Neural progenitor cell (in vitro differentiated cells): ENCODE results near the gene CREBBP. TPM values are rescaled to one million over a fixed set of nuclear protein-coding genes. Genes with fewer than 3 reads are reported as not detected.

ENCODE experiments used
- DNase-seq: peaks from one replicate; pipeline ENCODE4 v3.0.0-alpha.2; 2016; ENCODE audit warnings: low spot score
- H2AFZ ChIP-seq: fragments of 200-600 bp; sonication (generic); replicated peaks from 2 replicates; pipeline ENCODE4 v1.6.1; 2016; ENCODE audit warnings: antibody characterized with exemption
- H3F3A ChIP-seq: fragments of 200-600 bp; sonication (generic); 2 replicates; pipeline ENCODE4 v1.6.1; 2016; ENCODE audit warnings: antibody characterized with exemption, low read depth
- H3K27ac ChIP-seq: fragments of 200-600 bp; sonication (generic); 2 replicates; pipeline ENCODE4 v1.5.1; 2016; ENCODE audit warnings: mild to moderate bottlenecking
- H3K27me3 ChIP-seq: fragments of 200-600 bp; sonication (generic); 2 replicates; pipeline ENCODE4 v1.6.1; 2016; ENCODE audit warnings: mild to moderate bottlenecking, moderate library complexity
- H3K36me3 ChIP-seq: fragments of 200-600 bp; sonication (generic); 2 replicates; pipeline ENCODE4 v1.5.1; 2016
- H3K4me1 ChIP-seq: fragments of 200-600 bp; sonication (generic); 2 replicates; pipeline ENCODE4 v1.6.1; 2016; ENCODE audit warnings: mixed run types
- H3K4me2 ChIP-seq: fragments of 200-600 bp; sonication (generic); 2 replicates; pipeline ENCODE4 v1.6.1; 2016
- H3K4me3 ChIP-seq: fragments of 200-600 bp; sonication (generic); 2 replicates; pipeline ENCODE4 v1.5.1; 2016
- H3K79me2 ChIP-seq: fragments of 200-600 bp; sonication (generic); 2 replicates; pipeline ENCODE4 v1.6.1; 2016; ENCODE audit warnings: low read depth
- H3K9ac ChIP-seq: fragments of 200-600 bp; sonication (generic); 2 replicates; pipeline ENCODE4 v1.6.1; 2016
- H3K9me3 ChIP-seq: fragments of 200-600 bp; sonication (generic); 2 replicates; pipeline ENCODE4 v1.5.1; 2016; ENCODE audit warnings: low read depth
- H4K20me1 ChIP-seq: fragments of 200-600 bp; sonication (generic); 2 replicates; pipeline ENCODE4 v1.6.1; 2016; ENCODE audit warnings: low read depth
- H3K27ac Mint-ChIP-seq: 3 replicates; pipeline ENCODE4 v1.8.0; 2021; ENCODE audit warnings: mixed read lengths
- H3K27me3 Mint-ChIP-seq: 2 replicates; pipeline ENCODE4 v1.8.0; 2022; ENCODE audit warnings: low read depth, mild to moderate bottlenecking, inconsistent platforms, moderate library complexity, mixed read lengths; ENCODE audit not compliant: insufficient read depth
- H3K36me3 Mint-ChIP-seq: 3 replicates; pipeline ENCODE4 v1.8.0; 2021; ENCODE audit warnings: mixed read lengths
- H3K4me1 Mint-ChIP-seq: 3 replicates; pipeline ENCODE4 v1.8.0; 2021; ENCODE audit warnings: mixed read lengths
- H3K4me3 Mint-ChIP-seq: 3 replicates; pipeline ENCODE4 v1.8.0; 2021; ENCODE audit warnings: mild to moderate bottlenecking, moderate library complexity, mixed read lengths
- H3K9me3 Mint-ChIP-seq: 3 replicates; pipeline ENCODE4 v1.8.0; 2020; ENCODE audit warnings: mixed read lengths
- EZH2 ChIP-seq: fragments of 200-600 bp; sonication (generic); IDR thresholded peaks from 2 replicates; pipeline ENCODE4 v1.6.1; 2017; ENCODE audit warnings: antibody characterized with exemption, mild to moderate bottlenecking, moderate library complexity
- EZH2phosphoT487 ChIP-seq: fragments of 200-600 bp; sonication (generic); IDR thresholded peaks from 2 replicates; pipeline ENCODE4 v1.6.1; 2017; ENCODE audit warnings: antibody characterized with exemption
- total RNA-seq: library from RNA; depleted of rRNA; stranded (reverse); fragments of >200 nt; gene quantifications from 2 replicates; pipeline ENCODE4 v1.2.3, GENCODE V29; 2015; ENCODE audit warnings: low replicate concordance
- TF ChIP-seq, protein P1 (sequence below): fragments of 200-600 bp; sonication (generic); IDR thresholded peaks from 2 replicates; pipeline ENCODE4 v1.5.1; 2017; ENCODE audit warnings: antibody characterized with exemption, mild to moderate bottlenecking

The CREBBP gene
- total RNA-seq, 1 donor from 2014 or later = 60.6 TPM

- H3K4me1 Mint-ChIP-seq = peaks cover 9% of the 10 kb centered on the region
- no peaks in the 10 kb centered on the region for H3K4me1 ChIP-seq
- no peak overlapping the region for H3K4me2 ChIP-seq
- H3K27ac ChIP-seq = no peak overlapping the region
- no peak overlapping the region for H3K9ac ChIP-seq
- H2AFZ ChIP-seq = no peak overlapping the region
- H3K4me3 ChIP-seq = no peak overlapping the region
- H3K9me3 ChIP-seq = no peaks in the 10 kb centered on the region
- no peaks in the 10 kb centered on the region for H3K36me3 Mint-ChIP-seq
- no peak for DNase-seq
- TF ChIP-seq EZH2phosphoT487 = no peak
- H3K36me3 ChIP-seq = no peaks in the 10 kb centered on the region
- no peaks in the 10 kb centered on the region for H3F3A ChIP-seq
- H3K27me3 Mint-ChIP-seq = no peaks in the 10 kb centered on the region
- no peaks in the 10 kb centered on the region for H3K27me3 ChIP-seq
- peaks cover 63% of the 10 kb centered on the region for H3K79me2 ChIP-seq
- H3K4me3 Mint-ChIP-seq = no peak overlapping the region
- peak overlapping the region; percentile 93 for H3K27ac Mint-ChIP-seq
- H4K20me1 ChIP-seq = peaks cover 16% of the 10 kb centered on the region
- H3K9me3 Mint-ChIP-seq = no peaks in the 10 kb centered on the region
Observed at GRCh38 chr16:3696425-3697218, 183.9 kb downstream of the CREBBP start.

- no peak overlapping the region for H3K27ac ChIP-seq
- H3K9me3 ChIP-seq = no peaks in the 10 kb centered on the region
- TF ChIP-seq, protein P1, sequence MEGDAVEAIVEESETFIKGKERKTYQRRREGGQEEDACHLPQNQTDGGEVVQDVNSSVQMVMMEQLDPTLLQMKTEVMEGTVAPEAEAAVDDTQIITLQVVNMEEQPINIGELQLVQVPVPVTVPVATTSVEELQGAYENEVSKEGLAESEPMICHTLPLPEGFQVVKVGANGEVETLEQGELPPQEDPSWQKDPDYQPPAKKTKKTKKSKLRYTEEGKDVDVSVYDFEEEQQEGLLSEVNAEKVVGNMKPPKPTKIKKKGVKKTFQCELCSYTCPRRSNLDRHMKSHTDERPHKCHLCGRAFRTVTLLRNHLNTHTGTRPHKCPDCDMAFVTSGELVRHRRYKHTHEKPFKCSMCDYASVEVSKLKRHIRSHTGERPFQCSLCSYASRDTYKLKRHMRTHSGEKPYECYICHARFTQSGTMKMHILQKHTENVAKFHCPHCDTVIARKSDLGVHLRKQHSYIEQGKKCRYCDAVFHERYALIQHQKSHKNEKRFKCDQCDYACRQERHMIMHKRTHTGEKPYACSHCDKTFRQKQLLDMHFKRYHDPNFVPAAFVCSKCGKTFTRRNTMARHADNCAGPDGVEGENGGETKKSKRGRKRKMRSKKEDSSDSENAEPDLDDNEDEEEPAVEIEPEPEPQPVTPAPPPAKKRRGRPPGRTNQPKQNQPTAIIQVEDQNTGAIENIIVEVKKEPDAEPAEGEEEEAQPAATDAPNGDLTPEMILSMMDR = no peak
- TF ChIP-seq EZH2phosphoT487 = no peak
- no peak for TF ChIP-seq EZH2
- no peak overlapping the region for H3K4me3 ChIP-seq
- H3K27me3 ChIP-seq = no peaks in the 10 kb centered on the region
- Mint-ChIP-seq H3K9me3 (no peaks in the 10 kb centered on the region), H3K4me1 (peaks cover 10% of the 10 kb centered on the region), H3K36me3 (no peaks in the 10 kb centered on the region), H3K27ac (peak overlapping the region; percentile 93), H3K27me3 (no peaks in the 10 kb centered on the region), H3K4me3 (no peak overlapping the region)
- DNase-seq = no peak
- H4K20me1 ChIP-seq = peaks cover 24% of the 10 kb centered on the region
- H3F3A ChIP-seq = no peaks in the 10 kb centered on the region
- no peak overlapping the region for H2AFZ ChIP-seq
- H3K36me3 ChIP-seq = no peaks in the 10 kb centered on the region
- H3K4me2 ChIP-seq = no peak overlapping the region
- no peak overlapping the region for H3K9ac ChIP-seq
- no peaks in the 10 kb centered on the region for H3K4me1 ChIP-seq
- H3K79me2 ChIP-seq = peaks cover 54% of the 10 kb centered on the region
Observed at GRCh38 chr16:3695610-3696369, 184.7 kb downstream of the CREBBP start.

DNA sequence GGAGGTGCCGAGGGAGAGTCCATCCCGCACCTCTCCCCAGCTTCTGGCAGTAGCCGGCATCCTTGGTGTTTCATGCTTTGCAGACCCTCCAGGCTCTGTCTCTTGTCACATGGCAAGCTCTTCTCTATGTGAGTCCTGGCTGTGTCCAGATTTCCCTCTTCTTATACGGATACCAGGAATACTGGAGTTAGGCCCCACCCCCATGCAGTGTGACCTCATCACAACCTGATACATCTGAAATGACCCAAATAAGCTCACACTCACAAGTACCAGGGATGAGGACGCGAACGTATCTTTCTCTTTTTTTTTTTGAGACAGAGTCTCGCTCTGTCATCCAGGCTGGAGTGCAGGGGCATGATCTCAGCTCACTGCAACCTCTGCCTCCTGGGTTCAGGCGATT, 186.5 kb downstream of the CREBBP start:
- no peak overlapping the region for H3K4me2 ChIP-seq
- H3F3A ChIP-seq = no peaks in the 10 kb centered on the region
- Mint-ChIP-seq H3K27ac (no peak overlapping the region), H3K4me3 (no peak overlapping the region), H3K27me3 (no peaks in the 10 kb centered on the region), H3K9me3 (no peaks in the 10 kb centered on the region), H3K36me3 (peaks cover 4% of the 10 kb centered on the region), H3K4me1 (peaks cover 16% of the 10 kb centered on the region)
- no peak overlapping the region for H3K4me3 ChIP-seq
- H3K27me3 ChIP-seq = no peaks in the 10 kb centered on the region
- no peaks in the 10 kb centered on the region for H3K9me3 ChIP-seq
- H4K20me1 ChIP-seq = peaks cover 27% of the 10 kb centered on the region
- no peaks in the 10 kb centered on the region for H3K36me3 ChIP-seq
- peaks cover 38% of the 10 kb centered on the region for H3K79me2 ChIP-seq
- H3K4me1 ChIP-seq = no peaks in the 10 kb centered on the region
- H2AFZ ChIP-seq = no peak overlapping the region
- no peak overlapping the region for H3K9ac ChIP-seq
- no peak for TF ChIP-seq EZH2phosphoT487
- TF ChIP-seq, protein P1 = no peak
- TF ChIP-seq EZH2 = no peak
- DNase-seq = no peak
- H3K27ac ChIP-seq = no peak overlapping the region
